NT2/D1 (cell line): ENCODE data around the gene NEUROD6.

Experiments
- SUZ12 ChIP-seq: IDR thresholded peaks from 2 replicates; pipeline ENCODE4 v1.6.1; 2011; ENCODE audit not compliant: insufficient read length, insufficient read depth; ENCODE audit errors: extremely low read depth
- YY1 ChIP-seq: IDR thresholded peaks from 2 replicates; pipeline ENCODE4 v1.6.1; 2011; ENCODE audit not compliant: insufficient read length, insufficient read depth
- ZNF274 ChIP-seq: IDR thresholded peaks from 2 replicates; pipeline ENCODE4 v1.6.1; 2011; ENCODE audit warnings: mild to moderate bottlenecking, low read depth, low read length

- no peak for TF ChIP-seq YY1
- TF ChIP-seq SUZ12, result no peak
- TF ChIP-seq ZNF274, result no peak
Observed at GRCh38 chr7:31358467-31358866, 17.9 kb upstream of the NEUROD6 start.
